ENCODE results near the gene ALDOA. TPM values are rescaled to one million over a fixed set of nuclear protein-coding genes. Genes with fewer than 3 reads are reported as not detected.

The ALDOA gene
- total RNA-seq: 688 and 703 TPM in 2 replicates

DNA sequence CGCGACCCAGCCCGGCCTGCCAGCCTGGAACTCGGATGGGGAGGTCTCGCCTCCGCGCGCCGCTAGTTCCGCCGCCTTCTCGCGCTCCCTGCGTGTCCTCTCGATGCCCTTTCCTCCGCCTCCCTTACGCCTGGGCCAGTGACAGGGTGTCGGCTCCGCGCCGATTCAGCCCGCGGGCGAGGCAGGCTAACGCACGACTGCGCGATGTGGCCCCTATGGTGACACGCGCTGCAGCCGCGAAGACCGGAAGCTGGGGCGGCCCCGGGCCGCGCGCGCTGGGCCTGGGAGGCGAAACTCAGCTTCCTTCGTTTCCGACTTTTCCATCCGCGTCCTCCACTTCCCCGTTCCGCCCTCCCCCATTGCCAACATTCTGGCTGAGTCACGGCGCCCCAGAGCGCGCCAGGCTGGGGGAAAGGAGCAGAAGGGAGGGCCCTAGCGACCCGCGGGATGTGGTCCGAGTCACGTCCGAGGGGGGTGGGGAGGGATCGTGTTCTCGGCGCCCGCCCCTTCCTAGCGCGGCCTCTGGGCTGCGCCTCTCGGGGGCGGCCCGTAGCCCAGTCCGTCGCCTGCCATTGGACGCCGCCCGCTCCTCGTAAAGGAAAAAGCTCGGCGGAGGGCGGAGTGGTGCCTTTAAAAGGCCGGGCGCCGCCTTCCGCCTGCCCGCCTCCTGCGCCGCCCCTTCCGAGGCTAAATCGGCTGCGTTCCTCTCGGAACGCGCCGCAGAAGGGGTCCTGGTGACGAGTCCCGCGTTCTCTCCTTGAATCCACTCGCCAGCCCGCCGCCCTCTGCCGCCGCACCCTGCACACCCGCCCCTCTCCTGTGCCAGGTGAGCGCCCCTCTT lies at the start of gene ALDOA:
TSS of gene ALDOA (plus strand) at position 659 of the 841 bp plus-strand sequence. CDS start 1,138 bp downstream, outside the sequence.

DNA sequence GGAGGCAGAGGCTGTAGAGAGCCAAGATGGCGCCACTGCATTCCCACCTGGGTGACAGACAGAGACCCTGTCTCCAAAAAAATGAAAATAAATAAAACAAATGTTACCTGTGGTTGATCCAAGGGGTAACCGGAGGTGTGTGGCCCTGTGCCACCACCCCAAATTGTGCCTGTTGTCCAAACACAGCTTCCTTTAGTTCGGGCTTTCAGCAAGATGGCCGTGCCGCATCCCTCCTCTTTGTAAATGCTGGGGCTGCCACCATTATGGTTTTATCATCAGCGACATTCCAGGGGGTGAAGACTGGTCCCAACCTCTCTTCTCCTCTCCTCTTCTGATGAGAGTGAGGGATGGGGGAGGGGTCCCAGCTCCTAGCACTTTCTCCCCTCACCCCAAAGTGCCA lies 42.7 kb upstream of the ALDOA start, which contains the start of gene C16orf92:
TSS of gene C16orf92 (plus strand) at position 312 of the 400 bp plus-strand sequence. CDS start 143 bp downstream, outside the sequence.

DNA sequence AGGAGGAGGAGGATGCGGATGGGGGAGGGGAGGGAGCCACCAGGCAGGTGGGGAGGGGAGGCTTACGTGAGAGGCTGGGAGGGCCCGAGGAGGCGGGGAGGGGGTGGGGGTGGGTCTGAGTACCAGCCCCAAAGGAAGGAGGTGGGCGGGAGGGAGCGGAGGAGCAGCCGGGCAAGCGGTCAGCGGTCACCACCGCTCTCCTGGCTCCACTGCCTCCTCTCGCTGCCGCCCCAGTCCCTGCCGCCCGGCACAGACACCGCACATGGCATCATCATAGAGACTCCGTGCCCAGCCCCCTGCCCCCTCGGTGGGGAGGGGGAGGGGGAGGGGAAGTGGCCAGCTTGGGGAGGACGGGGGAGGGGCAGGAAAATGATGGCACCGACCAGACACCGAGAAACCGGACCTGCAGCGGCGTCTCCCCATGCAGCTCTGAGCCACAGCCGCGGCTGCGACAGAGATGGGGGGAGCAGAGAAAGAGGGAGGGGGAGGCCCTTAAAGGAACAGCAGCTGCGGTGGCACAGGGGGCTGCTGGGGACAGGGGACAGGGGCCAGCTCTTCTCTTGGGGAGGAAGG lies 34.6 kb upstream of the ALDOA start, which contains the start of gene TLCD3B:
TSS of gene TLCD3B (minus strand) at position 431 of the 573 bp plus-strand sequence. CDS start 744 bp downstream, outside the sequence.

DNA sequence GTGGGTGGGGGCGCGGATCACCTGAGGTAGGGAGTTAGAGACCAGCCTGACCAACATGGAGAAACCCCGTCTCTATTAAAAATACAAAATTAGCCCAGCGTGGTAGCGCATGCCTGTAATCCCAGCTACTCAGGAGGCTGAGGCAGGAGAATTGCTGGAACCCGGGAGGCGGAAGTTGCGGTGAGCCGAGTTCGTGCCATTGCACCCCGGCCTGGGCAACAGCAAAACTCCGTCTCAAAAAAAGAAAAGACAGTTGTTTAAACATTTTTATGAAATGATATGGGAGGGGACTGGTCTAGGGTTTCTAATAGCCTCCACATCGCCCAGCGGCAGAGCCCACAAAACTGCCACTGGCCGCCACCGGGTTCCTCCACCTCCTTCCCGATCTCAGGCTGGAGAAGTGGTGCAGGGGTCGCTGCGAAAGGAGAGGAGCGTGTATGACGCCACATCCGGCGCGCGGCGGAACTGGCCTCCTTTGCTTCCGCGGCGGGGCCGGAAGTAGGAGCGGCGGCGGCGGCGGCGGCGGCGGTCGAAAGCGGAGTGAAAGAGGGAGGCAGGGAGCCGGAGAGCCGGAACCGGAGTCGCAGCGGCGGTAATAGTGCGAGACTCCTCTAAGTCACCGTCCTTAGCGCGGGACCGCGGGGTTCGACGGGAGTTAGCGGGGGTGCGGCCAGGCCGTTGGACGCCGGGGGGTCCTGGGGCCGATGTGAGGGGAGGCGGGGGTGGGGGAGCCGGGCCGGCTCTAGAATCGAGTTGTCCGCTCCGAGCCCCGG lies 10.1 kb downstream of the ALDOA start, which contains the start of gene PPP4C:
TSS of gene PPP4C (plus strand) at position 492 of the 773 bp plus-strand sequence. CDS start 384 bp downstream, outside the sequence.

DNA sequence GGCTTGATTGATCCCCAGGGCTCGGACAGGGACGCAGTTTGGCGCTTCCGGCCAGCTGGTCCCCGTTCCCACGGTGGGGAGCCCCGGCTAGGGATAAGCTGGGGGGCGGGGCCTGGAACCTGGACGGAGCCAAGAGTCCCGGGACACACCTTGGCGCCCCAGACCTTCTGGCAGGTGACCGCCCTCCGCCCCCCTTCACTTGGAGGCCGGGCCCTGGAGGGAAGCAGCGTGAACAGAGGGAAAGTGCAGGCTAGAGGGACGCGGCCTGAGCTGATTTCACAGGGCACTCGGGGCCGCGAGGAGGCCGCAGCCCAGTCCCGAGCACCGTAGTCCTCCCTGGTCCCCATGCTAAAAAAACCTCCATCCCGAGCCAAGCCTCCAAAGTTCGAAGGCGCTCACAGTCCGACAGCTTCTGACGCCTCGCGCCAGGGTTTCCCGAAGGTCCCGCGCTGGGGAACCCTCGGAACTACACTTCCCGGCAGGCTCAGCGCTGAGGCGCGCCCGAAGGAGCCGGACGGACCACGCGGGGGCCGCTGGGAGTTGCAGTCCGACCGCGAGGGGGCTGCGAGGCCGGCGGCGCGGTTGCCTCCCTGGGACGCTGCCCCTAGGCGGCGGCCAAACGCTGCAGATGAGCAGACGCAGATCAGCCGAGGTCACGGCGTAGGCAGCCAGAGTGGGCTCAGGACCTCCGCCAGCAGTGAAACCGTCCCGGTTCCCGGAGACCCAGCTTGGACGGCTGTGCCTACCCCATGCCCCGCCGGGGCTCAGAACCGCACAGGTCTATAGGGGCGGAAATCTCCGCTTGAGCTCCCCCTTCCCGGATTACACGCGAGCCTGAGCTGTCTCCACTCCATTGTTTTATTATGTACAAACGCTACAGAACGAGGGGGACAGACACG lies 26.2 kb downstream of the ALDOA start, which contains the start of gene TBX6:
TSS of gene TBX6 (minus strand) at position 451 of the 899 bp plus-strand sequence. CDS start 731 bp downstream, outside the sequence.

DNA sequence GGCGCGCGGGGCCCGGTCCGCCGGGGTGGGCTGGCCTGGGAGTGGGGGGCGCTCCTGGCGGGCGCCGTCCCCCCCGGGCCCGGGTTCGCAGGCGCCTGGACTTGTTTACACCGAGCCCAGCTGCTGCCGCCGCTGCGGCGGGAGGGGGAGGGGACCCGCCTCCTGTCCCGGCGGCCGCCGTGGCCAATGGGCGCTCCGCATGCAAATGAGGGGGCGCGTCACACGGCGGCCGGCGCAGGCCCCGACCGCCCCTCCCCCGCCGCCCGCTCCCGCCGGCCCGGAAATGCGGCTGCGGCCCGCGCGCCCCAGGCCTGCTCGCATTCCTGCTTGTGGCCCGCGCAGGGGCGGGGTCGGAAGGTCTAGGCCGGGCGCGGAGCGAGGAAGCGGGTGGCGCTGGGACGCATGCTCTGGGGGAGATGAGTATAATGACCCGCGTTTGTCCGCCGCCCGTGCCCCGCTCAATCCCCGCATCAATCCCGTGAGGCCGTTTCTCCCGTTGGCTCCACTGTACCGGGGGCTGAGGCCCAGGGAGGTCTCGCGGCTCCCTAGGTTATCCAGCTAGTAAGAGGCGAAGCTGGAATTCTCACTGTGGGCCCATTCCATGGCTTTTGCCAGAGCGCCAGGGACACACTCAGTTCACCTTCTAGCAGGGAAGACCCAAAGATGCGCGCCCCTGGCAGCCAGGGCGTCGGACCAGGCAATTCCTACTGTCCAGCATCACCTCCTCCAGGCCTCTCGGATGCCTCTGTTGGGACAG lies 30.7 kb downstream of the ALDOA start, which contains the start of gene YPEL3:
TSS of gene YPEL3 (minus strand) at position 109 of the 757 bp plus-strand sequence. CDS start 731 bp downstream, outside the sequence.

DNA sequence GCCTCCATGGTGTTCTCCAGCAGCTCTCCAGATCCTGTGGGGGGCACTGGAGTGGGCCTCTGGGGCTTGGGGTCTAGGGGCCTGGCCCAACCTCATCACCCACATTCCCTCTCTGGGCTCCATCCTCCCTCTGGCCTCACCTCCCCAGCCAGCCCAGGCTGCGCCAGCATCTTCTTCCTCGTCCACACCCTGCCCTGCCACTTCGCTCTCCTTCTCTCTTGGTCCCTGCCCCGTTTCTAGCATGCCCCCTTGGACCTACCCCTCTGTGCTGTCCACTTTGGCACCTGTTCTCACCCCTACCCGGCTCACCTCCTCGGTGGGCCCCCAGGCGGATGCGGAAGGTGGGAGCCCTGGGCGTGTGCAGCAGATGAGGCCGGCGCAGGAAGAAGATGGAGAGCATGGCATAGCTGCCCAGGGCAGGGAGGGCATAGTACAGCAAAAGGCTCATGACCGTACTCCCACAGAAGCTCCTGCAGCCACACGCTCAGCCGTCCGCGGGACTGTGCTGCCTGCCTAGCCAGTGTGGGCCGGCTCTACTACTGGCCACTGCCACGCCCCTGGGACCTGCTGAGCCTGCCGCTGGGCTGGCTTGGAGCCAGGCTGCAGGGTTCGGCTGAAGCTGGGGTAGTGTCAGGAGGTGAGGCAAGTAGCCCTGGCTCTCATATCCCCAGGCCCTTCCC lies 47.6 kb downstream of the ALDOA start, which contains the start of gene GDPD3:
TSS of gene GDPD3 (minus strand) at position 507 of the 680 bp plus-strand sequence. CDS start at position 448, 59 bp downstream.

Other genes with a start within 250 kb of the ALDOA start
- 18.3 and 24.3 TPM in 2 replicates for gene PAGR1, start 249.6 kb upstream of the ALDOA start, total RNA-seq
- 104 and 244 TPM in 2 replicates for gene MVP, start 245.3 kb upstream of the ALDOA start, total RNA-seq
- gene CDIPT, start 202.5 kb upstream of the ALDOA start, total RNA-seq: 62.4 and 65.3 TPM in 2 replicates
- 5.3 and 8.7 TPM in 2 replicates for gene SEZ6L2, start 166.2 kb upstream of the ALDOA start, total RNA-seq
- 1.7 and 8.9 TPM in 2 replicates for gene ASPHD1, start 165.3 kb upstream of the ALDOA start, total RNA-seq
- 14.2 and 15.3 TPM in 2 replicates for gene KCTD13, start 139.5 kb upstream of the ALDOA start, total RNA-seq
- 66.7 and 80.6 TPM in 2 replicates for gene TMEM219, start 103.7 kb upstream of the ALDOA start, total RNA-seq
- gene TAOK2, start 91.9 kb upstream of the ALDOA start, total RNA-seq: 25.2 and 28.7 TPM in 2 replicates
- 5.1 and 10.2 TPM in 2 replicates for gene HIRIP3, start 70.1 kb upstream of the ALDOA start, total RNA-seq
- gene INO80E, start 69.5 kb upstream of the ALDOA start, total RNA-seq: 21.0 and 28.1 TPM in 2 replicates
- 0.72 TPM in 1 of 2 replicates, not detected in the other for gene DOC2A, start 54.7 kb upstream of the ALDOA start, total RNA-seq
- gene C16orf92, start 42.6 kb upstream of the ALDOA start, total RNA-seq: not detected in 2 replicates
- not detected in 2 replicates for gene TLCD3B, start 34.5 kb upstream of the ALDOA start, total RNA-seq
- 146 and 274 TPM in 2 replicates for gene PPP4C, start 10.2 kb downstream of the ALDOA start, total RNA-seq
- gene TBX6, start 26.2 kb downstream of the ALDOA start, total RNA-seq: 0.48 and 1.1 TPM in 2 replicates
- 9.6 and 9.9 TPM in 2 replicates for gene YPEL3, start 30.5 kb downstream of the ALDOA start, total RNA-seq
- 1.9 and 5.1 TPM in 2 replicates for gene GDPD3, start 47.8 kb downstream of the ALDOA start, total RNA-seq
- 10.7 and 14.0 TPM in 2 replicates for gene MAPK3, start 57.5 kb downstream of the ALDOA start, total RNA-seq
- 1.3 and 2.9 TPM in 2 replicates for gene CORO1A, start 117.8 kb downstream of the ALDOA start, total RNA-seq
- gene BOLA2B, start 127.9 kb downstream of the ALDOA start, total RNA-seq: 276 and 284 TPM in 2 replicates
- gene SLX1A, start 128.1 kb downstream of the ALDOA start, total RNA-seq: 28.9 and 49.7 TPM in 2 replicates
- 3.6 and 4.3 TPM in 2 replicates for gene SULT1A3, start 133.5 kb downstream of the ALDOA start, total RNA-seq
- gene NPIPB13, start 182.7 kb downstream of the ALDOA start, total RNA-seq: 0.72 and 2.8 TPM in 2 replicates